Mammary epithelial cell (primary cell): ENCODE measurements around the gene PRIMA1.

ENCODE experiments used
- CTCF ChIP-seq, 2 donors: IDR thresholded peaks in 1 of 2; conservative IDR thresholded peaks in 1 of 2; 2 replicates each; pipeline ENCODE4 v1.5.1; 2011 to 2012; ENCODE audit warnings: inconsistent platforms in 2 of 2, low read length in 2 of 2, mild to moderate bottlenecking in 2 of 2, control low read depth in 1 of 2, low read depth in 1 of 2; ENCODE audit not compliant: insufficient read depth in 1 of 2; ENCODE audit errors: extremely low read depth in 1 of 2
- EZH2 ChIP-seq: IDR thresholded peaks from 2 replicates; pipeline ENCODE4 v1.6.1; 2012; ENCODE audit warnings: low read length, inconsistent platforms, borderline replicate concordance

- no peak for TF ChIP-seq CTCF (conservative IDR thresholded peaks at IDR 0.05 in 1 of 2, IDR thresholded peaks at IDR 0.05 in 1 of 2; ENCODE audit: extremely low read depth in 1 of 2, insufficient read depth in 1 of 2, low read depth in 1 of 2, low read length in 2 of 2)
- no peak for TF ChIP-seq EZH2
These were observed 62.3 kb downstream of the PRIMA1 start for GRCh38 chr14:93725993-93726392.
